Astrocyte of the cerebellum (primary cell): ENCODE measurements around the gene COX6B2.
"Not testable (repeated sequence)": the region's sequence is repeated elsewhere in the genome, so short reads cannot be mapped to it uniquely, and the experiment has no call there.

Experiments used
- DNase-seq: peaks from one replicate; pipeline ENCODE4 v3.0.0-alpha.2; 2011; ENCODE audit warnings: low read depth
- H3K4me3 ChIP-seq: 2 replicates; pipeline ENCODE4 v1.5.1; 2011; ENCODE audit warnings: mild to moderate bottlenecking, low read depth, low read length, moderate library complexity
- in situ Hi-C: cut with HindIII; loops from 2 replicates; pipeline ENCODE4 v1.10.0; 2017; ENCODE audit warnings: low sequenced_read_pairs
- TF ChIP-seq, protein P1 (sequence below): IDR thresholded peaks from 2 replicates; pipeline ENCODE4 v1.5.1; 2012; ENCODE audit warnings: low read length, low read depth, moderate library complexity, mild to moderate bottlenecking; ENCODE audit errors: missing control alignments

Gene COX6B2, protein sequence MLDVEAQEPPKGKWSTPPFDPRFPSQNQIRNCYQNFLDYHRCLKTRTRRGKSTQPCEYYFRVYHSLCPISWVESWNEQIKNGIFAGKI

DNA sequence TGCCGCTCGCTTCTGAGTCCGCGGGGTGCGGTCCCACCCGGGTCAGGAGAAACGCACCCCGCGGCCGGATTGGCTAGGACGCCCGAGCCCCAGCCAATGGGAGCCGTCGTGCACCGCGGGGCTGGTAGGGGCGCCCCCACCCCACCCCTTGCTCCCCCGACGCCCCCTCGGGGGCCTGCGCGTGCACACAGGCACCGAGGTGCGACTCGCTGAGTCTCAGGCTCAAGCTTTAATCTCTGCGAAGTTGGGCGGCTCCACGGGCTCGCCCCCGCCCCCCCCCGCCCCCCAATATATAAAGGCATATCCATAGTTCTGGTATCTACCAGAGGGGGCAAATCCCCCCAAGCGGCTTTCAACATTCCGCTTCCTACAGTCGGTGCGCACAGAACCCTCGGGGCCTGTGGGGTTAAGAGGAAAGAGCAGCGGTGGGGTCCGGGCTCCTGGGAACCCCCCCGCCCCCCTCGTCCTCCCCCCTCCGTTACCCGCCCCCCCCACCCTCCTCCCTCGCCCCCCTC is at the start of gene COX6B2:
TSS of gene COX6B2 (minus strand) at position 22 of the 515 bp plus-strand sequence. CDS start 198 bp downstream, outside the sequence.
- in situ Hi-C loops: loop anchor here (5.0 to 10.0 kb wide), 3 partner anchors 38 to 250 kb away; partner anchors contain the start of genes ZNF524 and ZNF865
- TF ChIP-seq, protein P1, sequence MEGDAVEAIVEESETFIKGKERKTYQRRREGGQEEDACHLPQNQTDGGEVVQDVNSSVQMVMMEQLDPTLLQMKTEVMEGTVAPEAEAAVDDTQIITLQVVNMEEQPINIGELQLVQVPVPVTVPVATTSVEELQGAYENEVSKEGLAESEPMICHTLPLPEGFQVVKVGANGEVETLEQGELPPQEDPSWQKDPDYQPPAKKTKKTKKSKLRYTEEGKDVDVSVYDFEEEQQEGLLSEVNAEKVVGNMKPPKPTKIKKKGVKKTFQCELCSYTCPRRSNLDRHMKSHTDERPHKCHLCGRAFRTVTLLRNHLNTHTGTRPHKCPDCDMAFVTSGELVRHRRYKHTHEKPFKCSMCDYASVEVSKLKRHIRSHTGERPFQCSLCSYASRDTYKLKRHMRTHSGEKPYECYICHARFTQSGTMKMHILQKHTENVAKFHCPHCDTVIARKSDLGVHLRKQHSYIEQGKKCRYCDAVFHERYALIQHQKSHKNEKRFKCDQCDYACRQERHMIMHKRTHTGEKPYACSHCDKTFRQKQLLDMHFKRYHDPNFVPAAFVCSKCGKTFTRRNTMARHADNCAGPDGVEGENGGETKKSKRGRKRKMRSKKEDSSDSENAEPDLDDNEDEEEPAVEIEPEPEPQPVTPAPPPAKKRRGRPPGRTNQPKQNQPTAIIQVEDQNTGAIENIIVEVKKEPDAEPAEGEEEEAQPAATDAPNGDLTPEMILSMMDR: no peak
- no peak for DNase-seq
- H3K4me3 ChIP-seq: peak within 1 kb of the TSS; percentile 43

DNA sequence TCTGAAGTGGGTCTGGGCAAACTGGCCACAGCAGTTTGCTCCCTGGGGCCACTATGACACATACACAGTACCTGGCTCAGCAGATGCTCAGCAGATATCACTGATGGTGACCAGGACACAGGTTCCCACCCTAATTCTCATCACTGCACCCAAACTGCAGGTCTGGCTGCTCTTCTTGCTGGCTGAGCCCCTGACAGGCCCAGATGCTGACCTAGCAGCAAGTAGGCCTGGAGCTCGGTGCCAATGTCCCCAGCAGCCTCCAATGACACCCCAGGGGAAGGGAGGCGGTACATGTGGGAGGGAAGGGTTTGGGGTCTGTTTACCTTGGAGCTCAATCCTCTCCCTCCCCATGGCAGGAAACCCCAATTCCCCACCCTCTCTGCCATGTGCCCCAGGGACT is 48.0 kb upstream of the COX6B2 start:
- H3K4me3 ChIP-seq: no peak overlapping the region
- TF ChIP-seq, protein P1: no peak
- no peak for DNase-seq
- in situ Hi-C loops: no loop called here

DNA sequence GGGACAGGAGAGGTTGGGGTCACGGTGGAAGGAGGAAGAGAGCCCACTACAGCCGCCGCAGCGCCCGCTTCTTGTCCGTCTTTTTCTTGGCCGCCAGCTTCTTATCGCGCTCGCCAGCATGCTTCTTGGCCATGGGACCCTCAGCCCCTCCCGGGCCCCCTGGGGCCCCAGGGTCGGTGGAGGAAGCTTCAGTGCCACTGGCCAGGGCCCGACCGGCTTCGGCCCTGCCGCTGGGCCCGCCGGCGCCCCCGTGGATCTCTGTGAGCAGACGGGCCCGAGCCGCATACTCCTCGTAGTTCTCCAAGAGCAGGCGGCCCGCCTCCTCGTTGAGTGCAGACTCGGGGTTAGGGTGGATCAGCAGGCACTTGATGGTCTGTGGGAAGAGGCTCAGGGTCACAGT is 46.9 kb upstream of the COX6B2 start:
- H3K4me3 ChIP-seq: not testable (repeated sequence)

DNA sequence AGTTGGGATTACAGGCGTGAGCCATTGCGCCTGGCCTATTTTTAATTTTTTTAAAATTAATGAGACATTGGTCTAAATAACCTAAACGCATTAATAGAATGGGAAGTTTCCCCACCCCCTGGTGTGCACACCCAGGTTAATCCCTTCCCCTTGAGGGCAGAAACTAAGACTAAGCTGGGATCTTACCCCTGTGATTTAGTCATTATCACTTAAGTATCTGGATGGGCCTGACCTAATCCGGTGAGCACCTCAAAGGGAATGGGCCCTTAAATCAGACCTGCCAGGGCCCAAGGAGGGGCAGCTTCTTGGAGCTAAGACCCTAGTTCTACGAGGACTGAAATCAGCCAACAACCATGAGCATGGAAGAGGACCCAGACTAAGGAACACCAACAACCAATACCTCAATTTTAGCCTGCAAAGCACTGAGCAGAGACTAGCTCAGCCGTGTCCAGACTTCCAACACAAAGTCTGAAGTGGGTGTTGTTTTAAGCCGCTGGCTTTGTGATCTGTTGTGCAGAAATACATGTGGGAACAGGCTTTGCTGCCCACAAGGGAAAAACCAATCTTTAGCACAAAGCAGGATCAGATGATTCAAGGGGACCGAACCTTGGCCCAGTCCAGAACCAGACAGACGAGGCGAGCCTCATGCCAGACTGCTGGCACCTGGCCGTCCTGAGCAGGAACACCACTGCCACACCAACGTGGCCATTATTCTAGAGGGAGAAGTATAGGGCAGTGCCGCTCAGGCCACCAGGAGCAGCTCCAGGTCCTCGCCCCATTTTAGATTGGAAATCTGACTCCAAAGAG is 46.0 kb upstream of the COX6B2 start:
- TF ChIP-seq, protein P1: no peak
- no peak for DNase-seq
- in situ Hi-C loops: no loop called here
- H3K4me3 ChIP-seq: no peak overlapping the region

More for the DNA sequence above, 46.9 kb upstream of the COX6B2 start:
- DNase-seq, in situ Hi-C loops: not testable (repeated sequence)

DNA sequence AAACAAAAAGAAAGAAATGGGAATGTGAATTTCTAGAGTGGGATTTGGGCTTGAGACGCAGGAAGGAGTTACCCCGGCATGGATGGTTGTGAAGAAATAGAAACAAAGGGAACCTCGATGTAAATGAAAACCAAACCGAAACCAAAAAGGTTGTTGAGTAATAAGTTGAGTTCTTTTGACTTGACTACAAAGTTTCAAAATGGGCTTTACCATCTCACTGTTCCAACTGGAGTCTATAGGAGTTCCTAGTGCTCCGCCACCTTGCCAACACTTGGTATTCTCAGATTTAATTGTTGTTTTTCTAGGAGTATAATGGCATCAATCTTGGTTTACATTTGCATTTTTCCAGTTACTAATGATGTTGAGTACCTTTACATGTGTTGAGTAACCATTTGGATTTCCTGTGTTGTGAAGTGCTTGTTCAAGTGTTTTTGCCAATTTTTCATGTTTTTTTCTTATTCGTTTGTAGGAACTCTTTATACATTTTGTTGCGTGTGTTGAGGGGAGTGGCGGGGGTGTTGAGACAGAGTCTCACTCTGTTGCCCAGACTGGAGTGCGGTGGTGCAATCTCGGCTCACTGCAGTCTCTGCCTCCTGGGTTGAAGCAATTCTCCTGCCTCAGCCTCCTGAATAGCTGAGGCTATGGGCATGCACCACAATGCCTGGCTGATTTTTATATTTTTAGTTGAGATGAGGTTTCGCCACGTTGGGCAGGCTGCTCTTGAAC is 43.8 kb upstream of the COX6B2 start:
- DNase-seq: no peak
- TF ChIP-seq, protein P1: no peak
- H3K4me3 ChIP-seq: no peak overlapping the region
- in situ Hi-C loops: no loop called here

DNA sequence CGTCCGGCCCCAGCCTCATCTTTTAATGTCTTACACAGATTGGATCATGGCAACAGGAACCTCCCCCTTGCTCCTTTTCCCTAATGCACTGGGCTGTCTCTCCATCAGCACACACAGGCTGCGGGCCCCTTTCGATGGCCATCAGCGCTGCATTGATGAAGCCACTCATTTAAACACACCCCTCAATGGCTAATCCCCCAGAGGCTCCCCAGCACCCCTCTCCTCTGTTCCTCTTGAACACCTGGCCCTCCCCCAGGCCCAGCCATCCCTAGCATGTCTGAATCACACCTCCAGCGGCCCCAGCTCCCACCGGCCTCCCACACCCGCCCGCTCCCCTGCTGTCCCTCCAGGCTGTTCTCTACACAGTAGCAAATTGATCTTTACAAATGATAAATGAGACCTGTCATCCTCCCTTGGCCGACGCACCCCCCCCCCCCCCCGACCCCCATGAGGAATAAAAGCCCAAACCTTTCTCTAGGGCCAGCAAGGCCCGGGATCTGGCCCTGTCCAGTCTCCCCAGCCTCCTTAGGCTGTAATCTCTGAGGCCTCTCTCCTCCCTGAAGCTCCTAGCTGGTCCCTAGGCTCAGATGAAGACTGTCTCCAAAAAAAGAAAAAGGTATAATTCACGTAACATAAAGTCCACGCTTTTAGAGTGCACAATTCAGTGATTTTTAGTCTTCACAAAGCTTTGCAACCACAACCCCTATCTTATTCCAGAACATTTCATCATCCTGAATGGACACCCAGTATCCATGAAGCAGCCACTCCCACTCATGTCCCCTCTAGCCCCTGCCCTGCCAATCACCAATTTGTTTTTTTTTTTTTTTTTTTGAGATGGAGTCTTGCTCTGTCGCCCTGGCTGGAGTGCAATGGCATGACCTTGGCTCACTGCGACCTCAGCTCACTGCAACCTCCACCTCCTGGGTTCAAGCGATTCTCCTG is 38.6 kb upstream of the COX6B2 start:
- no peak overlapping the region for H3K4me3 ChIP-seq
- in situ Hi-C loops: loop anchor here (5.0 kb wide), 1 partner anchor 41 kb away; the partner anchor contains the start of gene COX6B2
- TF ChIP-seq, protein P1: no peak
- no peak for DNase-seq
